ENCODE data around the gene TMEM245.

GRCh38 chr9:109013679-109014607 is 105.8 kb downstream of the TMEM245 start:
- no peak for TF ChIP-seq EZH2phosphoT487 (IDR thresholded peaks at IDR 0.05; ENCODE audit: insufficient read depth, low read depth)
- no peak for TF ChIP-seq EZH2 (IDR thresholded peaks at IDR 0.05; ENCODE audit: insufficient read depth, poor library complexity, severe bottlenecking)

Data from GM23248 (cell line).